HG02571 (cell line): ENCODE results near the gene NCAPD2.
A peak's percentile ranks its signal among the peaks of the same experiment; 100 is the strongest.
"Not testable (repeated sequence)": the region's sequence is repeated elsewhere in the genome, so short reads cannot be mapped to it uniquely, and the experiment has no call there.

ENCODE experiments used
- ATAC-seq: cut with Tn5 transposase; IDR thresholded peaks from one replicate; pipeline ENCODE4 v1.9.1; 2021; ENCODE audit warnings: mild to moderate bottlenecking, moderate library complexity; ENCODE audit not compliant: unreplicated experiment

NCAPD2 gene

GRCh38 chr12:6464531-6464930, 29.4 kb upstream of the NCAPD2 start:
- no peak for ATAC-seq

GRCh38 chr12:6465467-6466183, 28.3 kb upstream of the NCAPD2 start:
- no peak for ATAC-seq

GRCh38 chr12:6466184-6466573, 27.7 kb upstream of the NCAPD2 start:
- no peak for ATAC-seq

DNA sequence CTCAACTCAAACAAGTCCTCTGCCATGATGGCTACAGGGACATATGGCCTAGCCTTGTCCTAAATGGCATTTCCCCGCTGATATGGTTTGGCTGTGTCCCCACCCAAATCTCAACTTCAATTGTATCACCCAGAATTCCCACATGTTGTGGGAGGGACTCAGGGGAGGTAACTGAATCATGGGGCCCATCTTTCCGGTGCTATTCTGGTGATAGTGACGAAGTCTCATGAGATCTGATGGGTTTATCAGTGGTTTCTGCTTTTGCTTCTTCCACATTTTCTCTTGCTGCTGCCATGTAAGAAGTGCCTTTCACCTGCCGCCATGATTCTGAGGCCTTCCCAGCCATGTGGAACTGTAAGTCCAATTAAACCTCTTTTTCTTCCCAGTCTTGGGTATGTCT, 27.2 kb upstream of the NCAPD2 start:
- not testable (repeated sequence) for ATAC-seq

DNA sequence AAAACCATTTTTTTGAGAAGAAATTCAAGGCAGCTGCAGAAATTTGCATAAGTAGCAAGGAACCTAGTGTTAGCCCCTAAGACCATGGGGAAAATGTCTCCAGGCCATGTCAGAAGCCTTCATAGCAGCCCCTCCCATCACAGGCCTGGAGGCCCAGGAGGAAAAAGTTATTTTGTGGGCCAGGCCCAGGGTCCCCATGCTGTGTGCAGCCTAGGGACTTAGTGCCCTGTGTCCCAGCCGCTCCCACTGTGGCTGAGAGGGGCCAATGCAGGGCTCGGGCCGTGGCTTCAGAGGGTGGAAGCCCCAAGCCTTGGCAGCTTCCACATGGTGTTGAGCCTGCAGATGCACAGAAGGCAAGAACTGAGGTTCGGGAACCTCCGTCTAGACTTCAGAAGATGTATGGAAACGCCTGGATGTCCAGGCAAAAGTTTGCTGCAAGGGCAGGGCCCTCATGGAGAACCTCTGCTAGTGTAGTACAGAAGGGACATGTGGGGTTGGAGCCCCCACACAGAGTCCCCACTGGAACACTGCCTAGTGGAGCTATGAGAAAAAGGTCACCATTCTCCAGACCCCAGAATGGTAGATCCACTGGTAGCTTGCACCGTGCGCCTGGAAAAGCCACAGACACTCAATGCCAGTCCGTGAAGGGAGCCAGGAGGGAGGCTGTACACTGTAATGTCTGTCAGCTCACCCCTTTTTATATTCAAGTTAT, 26.2 kb upstream of the NCAPD2 start:
- ATAC-seq, result not testable (repeated sequence)

DNA sequence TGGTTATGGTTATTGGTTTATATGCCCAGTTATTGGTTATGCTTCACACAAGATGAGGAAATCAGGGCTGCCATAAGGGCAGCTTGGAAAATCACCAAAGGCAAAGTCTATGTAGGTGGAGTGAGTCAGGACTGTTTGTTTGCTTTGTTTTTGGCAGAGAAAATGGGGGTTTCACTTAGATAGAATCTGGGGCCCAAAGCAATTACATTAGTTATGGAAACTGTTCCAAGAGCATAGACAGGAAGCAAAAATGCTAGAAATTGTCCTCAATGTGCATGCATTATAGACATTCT, 25.7 kb upstream of the NCAPD2 start:
- no peak for ATAC-seq

GRCh38 chr12:6469092-6469491, 24.8 kb upstream of the NCAPD2 start:
- no peak for ATAC-seq

GRCh38 chr12:6469609-6470374, 24.1 kb upstream of the NCAPD2 start:
- no peak for ATAC-seq

DNA sequence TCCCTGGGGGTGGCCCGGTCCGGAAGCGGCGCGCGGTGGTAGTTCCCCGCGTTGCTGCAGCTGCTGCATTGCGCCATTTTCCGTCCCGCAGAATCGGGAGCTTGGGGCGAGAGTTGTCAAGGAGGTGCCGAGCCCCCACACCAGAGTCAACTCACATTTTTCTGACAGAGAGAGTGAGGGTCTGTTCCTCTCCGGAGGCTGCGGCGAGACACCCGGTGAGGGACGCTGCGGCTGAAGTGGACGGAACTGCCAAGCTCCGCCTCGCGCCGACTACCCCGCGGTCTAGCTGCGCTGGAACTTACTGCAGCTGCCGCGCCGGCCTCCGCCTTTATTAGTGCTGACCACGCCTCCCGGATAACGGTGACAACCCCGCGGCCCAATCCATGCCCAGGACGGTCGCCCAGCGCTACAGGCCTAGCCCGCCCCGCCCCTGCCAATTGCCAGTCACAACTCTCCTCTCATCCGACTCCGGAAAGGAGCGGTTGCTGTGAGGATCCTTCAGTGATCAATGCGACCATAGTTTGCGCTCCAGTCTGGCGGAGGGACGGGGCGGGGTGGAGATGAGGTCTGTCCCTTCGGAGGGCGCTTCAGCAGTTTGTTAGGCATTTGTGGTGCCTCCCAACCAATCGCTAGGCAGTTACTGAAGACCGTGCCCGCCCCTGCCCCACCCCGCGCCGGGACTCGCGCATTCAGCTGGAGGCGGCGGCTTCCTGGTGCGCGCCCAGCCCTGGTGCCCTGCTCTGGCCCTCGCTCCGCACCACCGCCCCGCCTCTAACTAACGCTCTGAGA, 23.3 kb upstream of the NCAPD2 start, which contains the start of gene VAMP1:
Gene VAMP1 (minus strand): TSS at position 303 of the 789 bp plus-strand sequence. CDS start 146 bp downstream, at position 157.
- ATAC-seq, result peak; percentile 88

GRCh38 chr12:6471989-6472360, 21.9 kb upstream of the NCAPD2 start:
- ATAC-seq, result no peak

DNA sequence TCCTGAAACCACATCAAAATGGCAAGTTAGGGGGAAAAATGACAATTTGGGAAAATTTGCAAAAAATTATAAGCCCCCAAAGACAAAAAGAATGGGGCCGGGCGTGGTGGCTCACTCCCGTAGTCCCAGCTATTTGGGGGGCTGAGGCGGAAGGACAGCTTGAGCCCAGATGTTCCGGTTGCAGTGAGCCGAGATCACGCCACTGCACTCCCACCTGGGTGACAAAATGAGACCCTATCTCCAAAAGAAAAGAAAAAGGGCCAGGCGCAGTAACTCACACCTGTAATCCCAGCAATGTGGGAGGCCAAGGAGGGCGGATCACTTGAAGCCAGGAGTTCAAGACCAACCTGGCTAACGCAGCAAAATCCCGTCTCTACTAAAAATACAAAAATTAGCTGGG, 21.4 kb upstream of the NCAPD2 start:
- no peak for ATAC-seq

DNA sequence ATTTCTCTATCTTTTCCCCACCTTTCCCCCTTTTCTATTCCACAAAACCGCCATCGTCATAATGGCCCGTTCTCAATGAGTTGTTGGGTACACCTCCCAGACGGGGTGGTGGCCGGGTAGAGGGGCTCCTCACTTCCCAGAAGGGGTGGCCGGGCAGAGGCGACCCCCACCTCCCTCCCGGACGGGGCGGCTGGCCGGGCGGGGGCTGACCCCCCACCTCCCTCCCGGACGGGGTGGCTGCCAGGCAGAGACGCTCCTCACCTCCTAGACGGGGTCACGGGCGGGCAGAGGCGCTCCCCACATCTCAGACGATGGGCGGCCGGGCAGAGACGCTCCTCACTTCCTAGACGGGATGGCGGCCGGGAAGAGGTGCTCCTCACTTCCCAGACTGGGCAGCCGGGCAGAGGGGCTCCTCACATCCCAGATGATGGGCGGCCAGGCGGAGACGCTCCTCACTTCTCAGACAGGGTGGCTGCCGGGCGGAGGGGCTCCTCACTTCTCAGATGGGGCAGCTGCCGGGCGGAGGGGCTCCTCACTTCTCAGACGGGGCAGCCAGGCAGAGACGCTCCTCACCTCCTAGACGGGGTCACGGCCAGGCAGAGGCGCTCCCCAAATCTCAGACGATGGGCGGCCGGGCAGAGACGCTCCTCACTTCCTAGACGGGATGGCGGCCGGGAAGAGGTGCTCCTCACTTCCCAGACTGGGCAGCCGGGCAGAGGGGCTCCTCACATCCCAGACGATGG, 18.5 kb upstream of the NCAPD2 start:
- not testable (repeated sequence) for ATAC-seq

DNA sequence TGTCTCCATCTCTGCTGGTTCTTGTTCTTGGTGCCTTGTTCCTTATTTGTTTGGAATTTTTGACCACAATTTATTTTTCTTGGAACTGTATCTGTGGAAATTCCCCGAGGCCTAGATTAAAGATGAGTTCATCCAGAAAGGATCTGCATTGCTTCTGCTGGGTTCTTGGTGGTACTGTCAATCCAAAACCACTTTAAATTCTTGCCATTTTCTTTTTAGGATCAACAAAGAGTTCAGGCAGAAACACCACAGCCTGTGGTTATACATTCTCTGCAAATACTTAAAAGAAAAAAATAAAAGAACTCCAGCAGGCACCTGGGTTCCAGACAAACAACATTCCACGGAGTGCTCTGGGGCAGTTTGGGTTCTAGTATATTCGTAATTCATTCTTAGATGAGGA, 17.4 kb upstream of the NCAPD2 start:
- no peak for ATAC-seq

DNA sequence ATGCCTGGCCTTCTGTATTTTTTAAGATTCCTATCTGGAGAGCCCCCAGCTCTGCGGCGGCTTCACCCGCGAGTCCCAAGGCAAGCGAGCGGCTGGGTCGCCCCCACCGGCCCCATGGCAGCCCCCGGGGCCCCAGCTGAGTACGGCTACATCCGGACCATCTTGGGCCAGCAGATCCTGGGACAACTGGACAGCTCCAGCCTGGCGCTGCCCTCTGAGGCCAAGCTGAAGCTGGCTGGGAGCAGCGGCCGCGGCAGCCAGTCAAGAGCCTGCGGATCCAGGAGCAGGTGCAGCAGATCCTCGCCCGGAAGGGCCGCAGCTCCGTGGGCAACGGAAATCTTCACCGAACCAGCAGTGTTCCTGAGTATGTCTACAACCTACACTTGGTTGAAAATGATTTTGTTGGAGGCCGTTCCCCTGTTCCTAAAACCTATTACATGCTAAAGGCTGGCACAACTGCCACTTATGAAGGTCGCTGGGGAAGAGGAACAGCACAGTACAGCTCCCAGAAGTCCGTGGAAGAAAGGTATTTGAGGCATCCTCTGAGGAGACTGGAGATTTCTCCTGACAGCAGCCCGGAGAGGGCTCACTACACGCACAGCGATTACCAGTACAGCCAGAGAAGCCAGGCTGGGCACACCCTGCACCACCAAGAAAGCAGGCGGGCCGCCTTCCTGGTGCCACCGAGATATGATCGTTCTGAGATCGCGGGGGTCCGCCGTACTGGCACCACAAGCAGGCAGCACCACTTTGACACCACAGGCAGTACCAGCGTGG, 16.1 kb upstream of the NCAPD2 start:
- not testable (repeated sequence) for ATAC-seq

DNA sequence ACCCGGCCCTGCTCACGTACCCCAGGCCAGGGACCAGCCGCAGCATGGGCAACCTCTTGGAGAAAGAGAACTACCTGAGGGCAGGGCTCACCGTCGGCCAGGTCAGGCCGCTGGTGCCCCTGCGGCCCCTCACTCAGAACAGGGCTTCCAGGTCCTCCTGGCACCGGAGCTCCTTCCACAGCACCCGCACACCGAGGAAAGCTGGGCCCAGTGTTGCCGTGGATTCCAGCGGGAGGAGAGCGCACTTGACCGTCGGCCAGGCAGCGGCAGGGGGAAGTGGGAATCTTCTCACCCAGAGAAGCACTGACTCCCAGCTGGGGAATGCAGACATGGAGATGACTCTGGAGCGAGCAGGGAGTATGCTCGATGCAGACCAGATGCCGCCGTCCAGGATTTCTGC, 15.5 kb upstream of the NCAPD2 start:
- no peak for ATAC-seq

- ATAC-seq, result no peak
Observed at GRCh38 chr12:6488240-6488639, 5.7 kb upstream of the NCAPD2 start.

GRCh38 chr12:6489449-6489848, 4.5 kb upstream of the NCAPD2 start:
- ATAC-seq, result no peak

DNA sequence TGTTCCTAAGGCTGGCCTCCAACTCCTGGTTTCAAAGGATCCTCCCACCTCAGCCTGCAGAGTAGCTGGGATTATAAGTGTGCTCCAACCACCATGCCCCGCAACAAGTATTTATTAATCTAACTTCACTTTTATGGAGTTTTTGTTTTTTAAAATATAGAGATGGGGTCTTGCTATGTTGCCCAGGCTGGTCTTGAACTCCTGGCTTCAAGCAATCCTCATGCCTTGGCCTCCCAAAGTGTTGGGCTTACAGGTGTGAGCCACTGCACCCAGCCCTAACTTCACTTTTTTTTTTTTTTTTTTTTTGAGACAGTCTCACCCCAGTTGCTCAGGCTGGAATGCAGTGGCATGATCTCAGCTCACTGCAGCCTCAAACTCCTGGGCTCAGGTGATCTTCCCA, 3.2 kb upstream of the NCAPD2 start:
- ATAC-seq, result not testable (repeated sequence)

DNA sequence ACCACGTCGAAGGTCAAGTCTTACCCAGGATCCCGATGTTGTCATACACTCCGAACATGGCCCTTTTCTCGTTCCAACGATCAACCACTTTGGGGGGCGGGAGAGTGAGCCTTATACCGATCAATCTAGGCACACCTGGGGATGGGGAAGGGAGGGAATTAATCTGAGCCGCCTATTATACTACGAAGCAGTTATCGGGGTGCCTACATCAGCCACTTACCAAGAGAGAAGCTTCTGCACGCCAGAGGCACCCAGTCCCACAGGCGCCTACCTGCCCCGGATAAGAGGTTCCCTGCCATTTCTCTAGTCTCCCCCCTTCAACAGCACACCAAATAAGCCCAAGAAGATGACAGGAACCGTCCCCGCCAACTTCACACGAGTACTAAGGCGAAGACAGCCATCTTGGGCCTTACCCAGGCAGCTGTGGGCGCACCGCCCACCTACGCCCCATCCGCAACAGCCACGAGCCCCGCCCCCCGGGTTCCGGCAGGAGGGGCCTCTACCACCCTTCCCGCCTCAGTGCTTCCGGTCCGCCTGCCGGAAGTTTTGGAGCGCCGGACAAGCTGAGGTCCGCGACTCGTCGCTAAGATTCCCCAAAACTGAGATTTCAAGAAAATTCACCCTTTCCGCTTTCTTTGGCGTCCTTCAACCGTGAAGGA, 935 bp upstream of the NCAPD2 start, which contains the start of gene MRPL51:
Gene MRPL51 (minus strand): TSS at position 425 of the 659 bp plus-strand sequence. CDS start 126 bp downstream, at position 299.
- ATAC-seq, result peak; percentile 65
